CD4-positive, alpha-beta memory T cell (primary cell): ENCODE results near the gene CERS2. TPM values are rescaled to one million over a fixed set of nuclear protein-coding genes. Genes with fewer than 3 reads are reported as not detected.

Source experiments
- CTCF ChIA-PET: fragments of 350-600 bp; sonication (Branson Sonifier 250); formaldehyde crosslinking; loops from one replicate; lab custom pipeline; 2021; ENCODE audit warnings: inconsistent platforms; ENCODE audit not compliant: partially characterized antibody; lab: Charles Lee
- POLR2A ChIA-PET: fragments of 350-600 bp; sonication (Branson Sonifier 250); formaldehyde crosslinking; loops from one replicate; lab custom pipeline; 2021; ENCODE audit not compliant: partially characterized antibody; lab: Charles Lee
- DNase-seq, 5 donors: peaks; one replicate each; pipeline versions ENCODE4 v3.0.0 to v3.0.0-alpha.2; 2020 to 2022; ENCODE audit warnings: mixed read lengths in 1 of 5
- H3K27ac ChIP-seq: one replicate; pipeline ENCODE4 v1.7.0; 2013; ENCODE audit warnings: low read depth, low read length
- H3K27me3 ChIP-seq: 2 replicates; pipeline ENCODE4 v1.7.0; 2013; ENCODE audit warnings: mild to moderate bottlenecking, low read length, moderate library complexity; ENCODE audit not compliant: insufficient read depth
- H3K36me3 ChIP-seq: 2 replicates; pipeline ENCODE4 v1.7.0; 2013; ENCODE audit warnings: mild to moderate bottlenecking, low read length, moderate library complexity; ENCODE audit not compliant: insufficient read depth
- H3K4me1 ChIP-seq: 2 replicates; pipeline ENCODE4 v1.7.0; 2013; ENCODE audit warnings: mild to moderate bottlenecking, low read length, moderate library complexity; ENCODE audit not compliant: insufficient read depth
- H3K4me3 ChIP-seq, 2 donors: one replicate each; pipeline ENCODE4 v1.7.0; 2013; ENCODE audit warnings: low read length in 2 of 2, mild to moderate bottlenecking in 1 of 2
- H3K9me3 ChIP-seq, 2 donors: one replicate each; pipeline ENCODE4 v1.7.0; 2013; ENCODE audit warnings: low read length in 2 of 2, control low read depth in 1 of 2; ENCODE audit not compliant: control insufficient read depth in 1 of 2
- H3K27ac Mint-ChIP-seq, 7 donors: one replicate each; pipeline ENCODE4 v1.8.0; 2020 to 2021; ENCODE audit warnings: mixed read lengths in 7 of 7, mild to moderate bottlenecking in 6 of 7, inconsistent platforms in 3 of 7, moderate library complexity in 3 of 7
- H3K27me3 Mint-ChIP-seq, 2 donors: one replicate each; pipeline ENCODE4 v1.8.0; 2020 to 2021; ENCODE audit warnings: mixed read lengths in 2 of 2
- H3K36me3 Mint-ChIP-seq, 2 donors: one replicate each; pipeline ENCODE4 v1.8.0; 2020 to 2021; ENCODE audit warnings: mixed read lengths in 2 of 2, inconsistent platforms in 1 of 2, mild to moderate bottlenecking in 1 of 2
- H3K4me1 Mint-ChIP-seq, 4 donors: one replicate each; pipeline ENCODE4 v1.8.0; 2020 to 2021; ENCODE audit warnings: mixed read lengths in 4 of 4, mild to moderate bottlenecking in 1 of 4
- H3K4me3 Mint-ChIP-seq, 8 donors: one replicate each; pipeline ENCODE4 v1.8.0; 2020 to 2021; ENCODE audit warnings: mixed read lengths in 8 of 8, mild to moderate bottlenecking in 7 of 8, moderate library complexity in 6 of 8, inconsistent platforms in 3 of 8
- H3K9me3 Mint-ChIP-seq, 8 donors: one replicate each; pipeline ENCODE4 v1.8.0; 2020 to 2021; ENCODE audit warnings: mixed read lengths in 8 of 8, mild to moderate bottlenecking in 5 of 8, inconsistent platforms in 3 of 8, moderate library complexity in 1 of 8
- intact Hi-C: fragments of 100-400 bp; cut with micrococcal nuclease; formaldehyde crosslinking; loops from one replicate; pipeline ENCODE4 v1.15.1; 2023
- polyA plus RNA-seq, 2 donors: library from polyadenylated mRNA; unstranded; fragments of 300-500 nt; fragmentation: Illumina TruSeq; gene quantifications; one replicate each; pipeline ENCODE4 v1.2.3, GENCODE V29; 2021
- total RNA-seq, 2 experiments: library from RNA; stranded (reverse); gene quantifications; one replicate each; pipeline ENCODE4 v1.2.3, GENCODE V29; 2021

Gene CERS2, protein sequence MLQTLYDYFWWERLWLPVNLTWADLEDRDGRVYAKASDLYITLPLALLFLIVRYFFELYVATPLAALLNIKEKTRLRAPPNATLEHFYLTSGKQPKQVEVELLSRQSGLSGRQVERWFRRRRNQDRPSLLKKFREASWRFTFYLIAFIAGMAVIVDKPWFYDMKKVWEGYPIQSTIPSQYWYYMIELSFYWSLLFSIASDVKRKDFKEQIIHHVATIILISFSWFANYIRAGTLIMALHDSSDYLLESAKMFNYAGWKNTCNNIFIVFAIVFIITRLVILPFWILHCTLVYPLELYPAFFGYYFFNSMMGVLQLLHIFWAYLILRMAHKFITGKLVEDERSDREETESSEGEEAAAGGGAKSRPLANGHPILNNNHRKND
- 100 to 1,000 TPM; 145 to 149 TPM for total RNA-seq
- 100 to 1,000 TPM; 184 to 206 TPM for polyA plus RNA-seq

- ChIA-PET CTCF (interaction anchor here (0.7 to 15.8 kb wide), 5 partner anchors 9 to 36 kb away, joined by 3 to 255 read pairs (median 4); partner anchors contain the start of gene MINDY1), POLR2A (interaction anchor here (0.9 to 4.1 kb wide), 12 partner anchors 12 to 611 kb away, joined by 3 to 30 read pairs (median 4); partner anchors contain the start of genes ARNT, ENSA, MCL1 and MINDY1)
- no peaks in the 10 kb centered on the region for H3K36me3 ChIP-seq
- peak within 1 kb of the TSS; percentile 78 to 83 for H3K4me3 ChIP-seq
- no peaks in the 10 kb centered on the region for H3K9me3 Mint-ChIP-seq
- intact Hi-C loops, result loop anchor here (1.0 to 10.0 kb wide), 4 partner anchors 32 to 510 kb away; partner anchors contain the start of genes ARNT, MINDY1 and SETDB1
- H3K4me3 Mint-ChIP-seq, result peak within 1 kb of the TSS; percentile 86 to 95 (median 89)
- peak; percentile 73 to 84 (median 81) for DNase-seq
- no peaks in the 10 kb centered on the region for H3K9me3 ChIP-seq
- H3K4me1 ChIP-seq, result peaks cover 76% of the 10 kb centered on the region
- peaks cover 48 to 82% (median 63%) of the 10 kb centered on the region in 4 donors for H3K4me1 Mint-ChIP-seq
- H3K27me3 Mint-ChIP-seq, result no peaks in the 10 kb centered on the region
- H3K27ac ChIP-seq, result peak within 1 kb of the TSS; percentile 84
- H3K27ac Mint-ChIP-seq, result peak within 1 kb of the TSS; percentile 91 to 95 (median 92)
- H3K27me3 ChIP-seq, result no peaks in the 10 kb centered on the region
- peaks cover 0 to 12% of the 10 kb centered on the region in 2 donors for H3K36me3 Mint-ChIP-seq
Measured at GRCh38 chr1:150974580-150975478, at the start of gene CERS2. CERS2 (minus strand) TSS chr1:150974835; CDS start chr1:150969090, 5,745 bp downstream.

GRCh38 chr1:151013518-151013917 is 38.9 kb upstream of the CERS2 start:
- no peak overlapping the region for H3K4me3 ChIP-seq
- no peaks in the 10 kb centered on the region for H3K9me3 ChIP-seq
- H3K36me3 ChIP-seq, result no peaks in the 10 kb centered on the region
- ChIA-PET POLR2A (interaction anchor here (0.6 kb wide), 1 partner anchor 443 kb away, joined by 3 read pairs; no protein-coding TSS in a partner anchor), CTCF (interaction anchor here (0.6 to 2.9 kb wide), 2 partner anchors 18 to 399 kb away, joined by 3 to 8 read pairs; no protein-coding TSS in a partner anchor)
- peaks cover 25 to 48% (median 36%) of the 10 kb centered on the region in 4 donors for H3K4me1 Mint-ChIP-seq
- H3K27ac ChIP-seq, result no peak overlapping the region
- no peak overlapping the region for H3K4me3 Mint-ChIP-seq
- peaks cover 15 to 28% of the 10 kb centered on the region in 2 donors for H3K36me3 Mint-ChIP-seq
- H3K27ac Mint-ChIP-seq, result peak overlapping the region in 3 of 7 donors; percentile 41 to 72 (median 43)
- DNase-seq, result no peak
- no peaks in the 10 kb centered on the region for H3K27me3 ChIP-seq
- H3K4me1 ChIP-seq, result peaks cover 24% of the 10 kb centered on the region
- H3K9me3 Mint-ChIP-seq, result no peaks in the 10 kb centered on the region
- intact Hi-C loops, result no loop called here
- no peaks in the 10 kb centered on the region for H3K27me3 Mint-ChIP-seq

DNA sequence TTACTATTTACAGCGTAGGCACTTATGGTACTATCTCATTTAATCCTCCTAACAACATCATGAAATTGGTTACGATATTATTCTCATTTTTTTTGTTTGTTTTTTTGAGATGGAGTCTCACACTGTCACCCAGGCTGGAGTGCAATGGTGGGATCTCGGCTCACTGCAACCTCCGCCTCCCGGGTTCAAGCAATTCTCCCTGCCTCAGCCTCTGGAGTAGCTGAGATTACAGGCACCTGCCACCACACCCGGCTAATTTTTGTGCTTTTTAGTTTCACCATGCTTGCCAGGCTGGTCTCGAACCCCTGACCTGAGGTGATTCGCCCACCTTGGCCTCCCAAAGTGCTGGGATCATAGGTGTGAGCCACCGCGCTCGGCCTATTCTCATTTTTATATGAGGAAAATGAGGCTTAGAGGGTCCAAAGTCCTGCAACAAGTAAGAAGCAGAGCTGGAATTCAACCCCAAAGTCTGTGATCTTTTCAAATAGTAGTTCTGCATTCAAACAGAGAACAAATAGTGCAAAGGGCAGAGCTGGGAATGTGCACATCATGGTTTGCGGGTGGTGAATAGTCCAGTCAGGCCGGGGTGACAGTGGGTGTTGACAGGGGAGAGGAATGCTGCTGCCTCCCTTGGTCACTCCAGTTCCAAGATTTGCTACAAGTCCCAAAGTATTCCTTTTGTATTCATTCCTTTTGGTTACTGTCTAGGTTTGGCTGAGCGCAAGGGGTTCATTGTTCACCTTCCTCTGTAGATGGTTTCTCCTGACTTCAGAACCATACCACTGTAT is 38.2 kb upstream of the CERS2 start:
- POLR2A ChIA-PET, result interaction anchor here (0.6 to 1.0 kb wide), 3 partner anchors 40 to 442 kb away, joined by 3 read pairs; partner anchors contain the start of gene TNFAIP8L2
- CTCF ChIA-PET, result interaction anchor here (1.6 to 4.9 kb wide), 3 partner anchors 12 to 142 kb away, joined by 5 to 18 read pairs (median 8); no protein-coding TSS in a partner anchor
- Mint-ChIP-seq H3K27ac (peak overlapping the region in 1 of 7 donors; percentile 43), H3K9me3 (no peaks in the 10 kb centered on the region), H3K4me1 (peaks cover 28 to 54% (median 40%) of the 10 kb centered on the region in 4 donors), H3K4me3 (no peak overlapping the region), H3K27me3 (no peaks in the 10 kb centered on the region), H3K36me3 (peaks cover 9 to 25% of the 10 kb centered on the region in 2 donors)
- Histone ChIP-seq H3K27ac (no peak overlapping the region), H3K27me3 (no peaks in the 10 kb centered on the region), H3K4me3 (no peak overlapping the region), H3K36me3 (no peaks in the 10 kb centered on the region), H3K4me1 (peaks cover 25% of the 10 kb centered on the region), H3K9me3 (no peaks in the 10 kb centered on the region)
- no peak for DNase-seq
- intact Hi-C loops, result no loop called here

GRCh38 chr1:151011154-151011850 is 36.7 kb upstream of the CERS2 start:
- Histone ChIP-seq H3K9me3 (no peaks in the 10 kb centered on the region), H3K27ac (no peak overlapping the region), H3K27me3 (no peaks in the 10 kb centered on the region), H3K4me1 (peaks cover 41% of the 10 kb centered on the region), H3K36me3 (no peaks in the 10 kb centered on the region), H3K4me3 (no peak overlapping the region)
- Mint-ChIP-seq H3K27ac (peak overlapping the region; percentile 50 to 82 (median 65)), H3K36me3 (peaks cover 8 to 26% of the 10 kb centered on the region in 2 donors), H3K9me3 (no peaks in the 10 kb centered on the region), H3K27me3 (no peaks in the 10 kb centered on the region), H3K4me1 (peaks cover 39 to 70% (median 56%) of the 10 kb centered on the region in 4 donors), H3K4me3 (peak overlapping the region in 6 of 8 donors; percentile 11 to 53 (median 32))
- CTCF ChIA-PET, result interaction anchor here (0.7 to 4.9 kb wide), 9 partner anchors 9 to 204 kb away, joined by 3 to 18 read pairs (median 4); no protein-coding TSS in a partner anchor
- POLR2A ChIA-PET, result interaction anchor here (0.7 to 1.2 kb wide), 3 partner anchors 32 to 47 kb away, joined by 3 to 4 read pairs (median 3); partner anchors contain the start of gene CDC42SE1
- no peak for DNase-seq
- intact Hi-C loops, result no loop called here

DNA sequence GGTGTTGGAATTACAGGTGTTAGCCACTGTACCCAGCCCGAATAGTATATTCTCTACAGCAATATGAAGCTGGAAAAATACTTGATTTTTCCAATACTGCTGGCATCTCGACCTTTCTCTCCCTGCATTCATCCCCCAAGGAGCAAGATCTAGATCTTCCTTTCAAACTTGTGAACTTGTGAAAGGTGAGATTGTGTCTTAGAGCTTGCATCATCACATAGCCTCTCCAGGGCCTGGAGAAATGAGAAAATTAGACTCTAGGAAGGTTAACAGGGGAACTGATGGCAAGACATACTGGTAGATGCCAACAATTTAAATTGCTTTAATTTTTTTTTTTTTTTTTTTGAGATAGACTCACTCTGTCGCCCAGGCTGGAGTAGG is 35.7 kb upstream of the CERS2 start:
- H3K27ac ChIP-seq, result no peak overlapping the region
- peaks cover 51% of the 10 kb centered on the region for H3K4me1 ChIP-seq
- H3K27ac Mint-ChIP-seq, result peak overlapping the region in 3 of 7 donors; percentile 7 to 90 (median 27)
- ChIA-PET POLR2A (interaction anchor here (0.6 to 1.4 kb wide), 5 partner anchors 38 to 156 kb away, joined by 3 to 4 read pairs (median 3); no protein-coding TSS in a partner anchor), CTCF (interaction anchor here (0.7 to 4.9 kb wide), 5 partner anchors 14 to 205 kb away, joined by 3 to 18 read pairs (median 4); no protein-coding TSS in a partner anchor)
- no peaks in the 10 kb centered on the region for H3K9me3 ChIP-seq
- H3K9me3 Mint-ChIP-seq, result no peaks in the 10 kb centered on the region
- peak overlapping the region in 5 of 8 donors; percentile 17 to 97 (median 40) for H3K4me3 Mint-ChIP-seq
- H3K27me3 Mint-ChIP-seq, result no peaks in the 10 kb centered on the region
- DNase-seq, result no peak
- intact Hi-C loops, result no loop called here
- H3K36me3 Mint-ChIP-seq, result peaks cover 8 to 29% of the 10 kb centered on the region in 2 donors
- no peaks in the 10 kb centered on the region for H3K36me3 ChIP-seq
- peaks cover 45 to 80% (median 65%) of the 10 kb centered on the region in 4 donors for H3K4me1 Mint-ChIP-seq
- H3K4me3 ChIP-seq, result no peak overlapping the region
- no peaks in the 10 kb centered on the region for H3K27me3 ChIP-seq
